Activated T-helper 1 cell treated with Interleukin-2 at 50 U/mL for 16 hours (primary cell): Measurements from ENCODE around the gene NLRP13.

ENCODE experiments used
- DNase-seq: peaks from one replicate; pipeline ENCODE4 v3.0.0-alpha.2; 2020; ENCODE audit warnings: low read depth

The NLRP13 gene

DNA sequence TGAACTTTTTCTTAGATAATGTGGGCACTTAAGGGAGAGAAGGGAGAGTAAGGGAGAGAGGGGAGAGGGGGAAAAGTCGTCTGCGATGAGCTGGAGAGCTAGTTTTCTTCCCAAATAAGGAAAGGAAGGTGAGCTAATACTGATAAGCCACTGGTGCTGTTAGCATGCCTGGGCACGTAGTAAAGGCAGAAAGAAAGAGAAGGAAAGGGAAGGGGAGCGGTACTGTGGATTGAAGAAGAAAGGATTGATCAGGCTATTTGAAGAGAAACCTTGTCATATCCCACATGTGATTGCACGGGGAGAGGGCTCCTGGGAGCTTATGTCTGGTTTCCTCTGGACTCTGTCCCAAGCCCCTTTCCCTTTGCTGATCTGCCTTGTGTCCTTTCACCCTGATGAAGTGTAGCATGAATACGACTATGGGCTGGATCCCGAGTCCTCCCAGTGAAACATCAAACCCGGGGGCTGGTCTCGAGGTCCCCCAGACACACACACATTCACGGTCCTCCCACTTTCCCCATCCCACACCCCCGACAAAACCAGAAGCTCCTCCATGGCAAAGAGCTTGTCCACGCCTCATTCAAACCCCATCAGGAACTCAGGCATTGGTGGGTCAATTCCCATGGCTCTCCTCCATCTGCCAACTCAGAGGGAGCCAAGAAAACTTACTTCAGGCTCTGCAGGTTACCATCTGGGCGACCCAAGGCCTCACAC, 30.6 kb downstream of the NLRP13 start:
- DNase-seq = no peak

DNA sequence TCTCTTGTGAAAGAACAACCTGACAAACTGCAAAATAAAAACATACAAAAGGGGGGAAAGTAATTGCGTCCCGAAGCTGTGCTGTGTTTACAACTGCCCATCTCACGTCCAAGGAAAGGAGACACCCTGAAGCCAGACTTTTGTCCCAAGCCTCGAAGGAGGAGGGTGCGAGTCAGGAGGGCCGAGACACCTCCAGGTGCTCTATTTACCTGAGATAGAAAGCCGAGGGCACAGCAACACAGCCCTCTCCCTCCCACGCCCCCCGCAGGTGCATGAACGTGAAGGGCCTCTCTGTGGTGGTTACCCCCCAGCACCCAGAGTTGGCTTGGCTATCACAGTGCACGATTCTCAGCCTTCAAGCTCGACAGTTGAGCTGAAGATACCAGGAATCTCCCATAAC, 33.2 kb downstream of the NLRP13 start:
- DNase-seq = no peak

DNA sequence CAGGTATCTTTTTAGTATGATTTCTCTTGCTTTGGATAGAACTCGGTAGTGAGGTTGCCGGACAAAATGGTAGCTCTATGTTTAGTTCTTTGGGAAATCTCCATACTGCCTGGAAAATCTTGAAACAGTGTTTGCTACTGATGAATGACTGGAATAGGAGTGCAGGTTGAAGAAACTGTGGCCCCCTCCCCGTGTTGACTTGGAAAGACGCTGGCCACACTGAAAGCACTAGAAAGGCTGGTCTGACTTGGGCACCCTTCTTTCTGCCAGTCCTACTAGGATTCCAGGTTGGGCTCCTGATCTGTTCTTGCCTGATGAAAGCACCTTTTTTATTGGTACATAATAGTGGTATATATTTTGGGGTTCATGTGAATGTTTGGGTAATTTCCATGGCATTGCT, 49.5 kb downstream of the NLRP13 start:
- no peak for DNase-seq

DNA sequence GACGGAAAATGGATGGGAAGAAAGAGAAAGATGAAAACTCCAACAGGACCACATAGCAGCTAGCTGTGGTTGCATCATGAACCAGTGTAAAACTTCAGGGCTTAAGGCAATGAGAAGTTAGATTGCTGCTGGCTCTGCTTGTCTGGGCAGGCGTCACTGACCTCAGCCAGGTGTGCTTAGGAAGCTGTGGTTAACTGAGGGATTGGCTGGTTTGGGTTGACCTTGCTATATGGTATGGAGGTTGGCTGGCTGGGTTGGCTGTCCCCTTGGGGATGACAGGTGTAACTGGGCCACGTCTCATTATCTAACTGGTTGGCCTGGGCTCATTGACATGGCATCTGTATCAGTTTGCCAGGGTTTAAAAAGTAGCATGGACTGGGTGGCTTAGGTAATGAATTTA, 54.9 kb downstream of the NLRP13 start:
- DNase-seq = no peak

DNA sequence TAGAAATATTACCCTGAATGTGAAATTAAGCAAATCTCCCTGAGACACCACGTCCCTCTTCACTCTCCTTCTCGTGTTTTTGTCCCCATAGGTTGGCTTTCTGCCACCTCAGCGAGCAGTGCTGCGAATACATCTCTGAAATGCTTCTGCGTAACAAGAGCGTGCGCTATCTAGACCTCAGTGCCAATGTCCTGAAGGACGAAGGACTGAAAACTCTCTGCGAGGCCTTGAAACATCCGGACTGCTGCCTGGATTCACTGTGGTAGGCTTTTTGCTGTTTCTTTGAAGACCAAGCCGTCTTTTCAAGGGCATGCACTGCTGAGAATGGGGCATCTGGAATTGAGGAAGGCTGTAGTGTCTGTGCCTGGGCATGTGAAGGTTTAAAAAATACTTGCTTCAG, 61.4 kb downstream of the NLRP13 start:
- no peak for DNase-seq

DNA sequence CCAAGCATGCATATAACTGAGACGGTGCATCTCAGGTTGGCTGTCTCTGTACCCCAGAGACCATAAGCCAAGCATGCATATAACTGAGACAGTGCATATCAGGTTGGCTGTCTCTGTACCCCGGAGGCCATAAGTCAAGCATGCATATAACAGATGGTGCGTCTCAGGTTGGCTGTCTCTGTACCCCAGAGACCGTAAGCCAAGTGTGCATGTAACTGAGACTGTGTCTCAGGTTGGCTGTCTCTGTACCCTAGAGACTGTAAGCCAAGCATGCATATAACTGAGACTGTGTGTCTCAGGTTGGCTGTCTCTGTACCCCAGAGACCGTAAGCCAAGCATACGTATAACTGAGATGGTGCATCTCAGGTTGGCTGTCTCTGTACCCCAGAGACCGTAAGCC, 65.0 kb downstream of the NLRP13 start:
- no peak for DNase-seq

DNA sequence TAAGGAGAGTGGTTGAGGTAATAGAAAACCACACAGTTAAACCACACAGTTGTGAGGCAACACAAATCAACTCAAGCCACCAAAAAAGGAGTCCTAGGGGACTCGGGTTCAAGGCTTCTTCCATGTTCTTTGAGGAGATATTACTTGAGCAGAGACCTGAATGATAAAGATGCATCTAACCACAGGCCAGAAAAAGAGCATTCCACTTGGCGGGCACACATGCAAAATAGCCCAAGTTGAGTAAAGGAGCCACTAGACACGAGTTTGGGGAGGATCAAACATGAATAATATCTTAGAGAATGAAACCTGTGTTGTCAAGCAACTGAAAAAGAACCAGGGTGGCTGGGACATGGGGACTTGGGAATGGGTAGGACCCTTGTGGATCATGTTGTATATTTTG, 65.6 kb downstream of the NLRP13 start:
- no peak for DNase-seq

GRCh38 chr19:55858969-55859368, 73.2 kb downstream of the NLRP13 start:
- no peak for DNase-seq

GRCh38 chr19:55858401-55858800, 73.7 kb downstream of the NLRP13 start:
- no peak for DNase-seq

DNA sequence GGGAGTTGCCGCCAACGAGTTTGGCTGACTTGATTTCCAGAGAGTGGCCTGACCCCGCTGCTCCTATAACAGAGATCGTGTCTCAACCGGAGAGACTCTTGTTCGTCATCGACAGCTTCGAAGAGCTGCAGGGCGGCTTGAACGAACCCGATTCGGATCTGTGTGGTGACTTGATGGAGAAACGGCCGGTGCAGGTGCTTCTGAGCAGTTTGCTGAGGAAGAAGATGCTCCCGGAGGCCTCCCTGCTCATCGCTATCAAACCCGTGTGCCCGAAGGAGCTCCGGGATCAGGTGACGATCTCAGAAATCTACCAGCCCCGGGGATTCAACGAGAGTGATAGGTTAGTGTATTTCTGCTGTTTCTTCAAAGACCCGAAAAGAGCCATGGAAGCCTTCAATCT, 74.2 kb downstream of the NLRP13 start:
- no peak for DNase-seq

- DNase-seq = no peak
Observed at GRCh38 chr19:55857149-55857548, 75.0 kb downstream of the NLRP13 start.

- no peak for DNase-seq
Observed at GRCh38 chr19:55855160-55855559, 77.0 kb downstream of the NLRP13 start.
